GM21390 (cell line): Measurements from ENCODE around the gene LIN7C.

Source experiments
- ATAC-seq: cut with Tn5 transposase; IDR thresholded peaks from one replicate; pipeline ENCODE4 v1.9.1; 2021; ENCODE audit not compliant: unreplicated experiment

The LIN7C gene

DNA sequence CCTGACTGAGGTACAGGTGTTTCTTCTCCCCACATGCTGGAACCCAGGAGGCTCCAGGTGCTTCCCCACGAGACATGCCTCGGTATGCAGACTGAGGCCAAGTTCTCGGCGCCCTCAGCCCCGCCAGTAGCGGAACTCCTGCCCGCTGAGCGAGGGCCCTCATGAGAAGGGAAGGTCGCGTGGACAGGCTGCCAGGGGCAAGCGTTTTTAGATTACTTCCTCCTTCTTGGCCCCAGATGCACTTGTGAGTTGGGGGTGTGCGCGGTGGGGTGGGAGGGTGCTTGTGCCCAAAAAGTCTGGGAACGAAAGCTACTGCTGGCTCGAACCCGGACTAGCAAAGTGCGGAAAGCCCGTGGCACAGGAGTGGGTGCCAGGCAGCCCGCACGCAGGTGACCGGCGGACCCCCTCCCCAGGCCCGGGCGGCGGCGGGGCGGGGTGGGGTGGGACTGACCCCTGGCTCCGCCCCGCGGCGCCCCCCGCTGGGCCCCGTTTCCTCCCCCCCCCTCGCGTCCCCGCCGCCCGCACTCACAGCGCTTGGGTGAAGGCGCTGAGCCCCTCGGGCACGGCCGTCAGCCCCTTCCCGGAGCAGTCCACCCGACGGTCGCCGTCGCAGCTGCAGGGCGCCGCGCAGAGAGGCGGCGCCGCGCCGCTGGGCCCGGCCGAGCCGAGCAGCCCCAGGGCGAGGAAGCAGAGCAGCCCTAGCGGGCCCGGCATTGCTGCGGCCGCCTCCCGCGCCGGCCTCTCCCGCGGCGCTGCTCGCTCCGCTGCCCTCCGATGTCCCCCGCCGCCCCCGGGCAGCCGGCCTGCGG lies 34.8 kb downstream of the LIN7C start:
- ATAC-seq: peak; percentile 45

DNA sequence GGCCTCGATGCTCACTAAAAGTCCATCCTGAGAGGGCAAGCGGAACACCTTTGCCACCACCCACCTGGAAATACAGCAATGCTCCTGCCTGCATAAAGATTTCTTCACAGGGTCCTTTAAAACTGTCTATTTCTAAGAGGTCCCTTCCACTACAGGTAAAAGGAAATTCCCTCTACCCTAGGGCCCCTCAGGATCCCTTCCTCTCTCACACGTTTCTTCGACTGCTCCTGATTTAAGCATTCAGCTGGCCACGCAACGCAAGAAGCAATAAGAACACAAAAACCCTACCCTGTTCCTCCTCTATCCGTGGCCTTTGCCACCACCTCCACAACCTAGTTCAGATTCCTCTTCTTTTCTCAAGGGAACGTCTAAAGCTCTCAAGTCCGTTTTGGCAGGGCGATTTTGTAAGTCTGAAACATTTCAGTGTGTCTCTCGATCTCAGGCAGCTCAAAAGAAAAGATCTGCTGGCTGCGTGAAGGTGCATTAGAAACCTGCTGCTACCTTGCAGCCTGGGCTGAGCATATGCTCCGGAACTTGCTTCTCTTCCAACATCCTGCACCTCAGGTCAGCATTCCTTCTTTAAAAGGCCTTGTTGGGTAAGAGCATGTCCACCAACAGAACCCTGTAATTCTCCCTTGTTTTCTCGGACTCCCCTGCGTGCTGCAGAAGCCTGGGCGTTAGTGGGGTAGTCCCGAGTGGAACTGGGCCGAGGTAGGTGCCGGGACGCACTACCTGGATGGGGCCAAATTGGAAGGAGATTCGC lies 35.6 kb downstream of the LIN7C start:
- no peak for ATAC-seq

DNA sequence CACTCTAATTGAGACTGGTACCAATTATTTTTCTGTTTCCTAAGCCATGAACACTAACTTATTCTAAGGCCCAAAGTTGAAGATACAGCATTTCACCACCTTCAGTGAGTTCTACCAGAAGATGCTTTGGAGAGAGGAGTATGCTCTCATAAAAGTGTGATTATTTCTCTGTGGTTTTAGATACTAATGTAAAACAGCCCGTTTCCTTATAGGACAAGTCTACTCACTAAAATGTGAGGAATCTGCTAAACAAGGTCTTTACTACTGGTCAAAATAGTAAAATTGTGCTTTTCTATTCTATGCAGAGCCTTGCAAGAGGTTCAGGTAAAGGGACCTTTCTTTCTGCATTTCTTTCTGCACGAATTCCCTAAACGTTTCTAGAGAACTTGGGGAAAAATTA lies 36.4 kb downstream of the LIN7C start:
- ATAC-seq: no peak

- ATAC-seq: no peak
Measured at GRCh38 chr11:27468995-27469695, 37.4 kb downstream of the LIN7C start.

GRCh38 chr11:27468209-27468994 lies 38.2 kb downstream of the LIN7C start:
- no peak for ATAC-seq

- ATAC-seq: no peak
Measured at GRCh38 chr11:27467181-27467913, 39.2 kb downstream of the LIN7C start.

GRCh38 chr11:27466363-27466762 lies 40.2 kb downstream of the LIN7C start:
- ATAC-seq: no peak

DNA sequence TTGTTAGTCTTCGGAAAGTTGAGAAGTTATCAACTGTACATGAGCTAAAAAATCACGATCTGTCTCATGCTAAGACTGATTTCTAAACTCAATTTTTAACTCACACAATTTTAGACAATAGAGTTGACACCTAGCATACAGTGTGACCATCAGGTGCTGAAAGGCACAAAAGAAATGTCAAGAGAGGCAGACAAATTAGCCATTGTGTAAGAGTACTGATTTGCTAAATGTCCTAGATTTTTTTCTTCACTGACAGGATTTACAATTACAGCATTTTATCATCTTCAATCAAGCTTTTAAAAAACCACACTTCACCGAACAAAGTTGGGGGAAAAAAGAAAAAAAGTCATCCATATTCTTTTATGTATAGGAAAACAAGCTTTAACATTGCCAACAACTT lies 40.9 kb downstream of the LIN7C start:
- no peak for ATAC-seq

- no peak for ATAC-seq
Measured at GRCh38 chr11:27464909-27465308, 41.7 kb downstream of the LIN7C start.

GRCh38 chr11:27464289-27464696 lies 42.3 kb downstream of the LIN7C start:
- ATAC-seq: no peak

DNA sequence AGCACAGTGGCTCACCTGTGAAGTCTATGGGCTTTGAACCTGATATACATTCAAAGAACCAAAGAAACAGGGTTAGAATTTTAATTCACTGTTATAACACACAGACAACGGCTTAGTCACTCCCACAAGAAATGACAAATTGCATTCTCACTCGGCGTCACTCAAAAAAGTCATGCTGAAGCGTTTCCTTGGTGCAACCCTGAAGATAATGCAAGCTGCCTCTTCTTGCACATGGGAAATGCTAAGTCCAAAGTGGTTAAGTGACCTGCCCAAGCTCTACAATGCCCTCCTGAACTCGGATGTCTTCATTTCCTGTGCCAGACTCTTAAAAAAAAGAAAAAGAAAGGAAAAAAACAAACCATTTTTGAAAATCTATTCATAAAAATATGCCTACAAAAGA lies 44.0 kb downstream of the LIN7C start:
- ATAC-seq: no peak

GRCh38 chr11:27460158-27460978 lies 46.2 kb downstream of the LIN7C start:
- no peak for ATAC-seq

DNA sequence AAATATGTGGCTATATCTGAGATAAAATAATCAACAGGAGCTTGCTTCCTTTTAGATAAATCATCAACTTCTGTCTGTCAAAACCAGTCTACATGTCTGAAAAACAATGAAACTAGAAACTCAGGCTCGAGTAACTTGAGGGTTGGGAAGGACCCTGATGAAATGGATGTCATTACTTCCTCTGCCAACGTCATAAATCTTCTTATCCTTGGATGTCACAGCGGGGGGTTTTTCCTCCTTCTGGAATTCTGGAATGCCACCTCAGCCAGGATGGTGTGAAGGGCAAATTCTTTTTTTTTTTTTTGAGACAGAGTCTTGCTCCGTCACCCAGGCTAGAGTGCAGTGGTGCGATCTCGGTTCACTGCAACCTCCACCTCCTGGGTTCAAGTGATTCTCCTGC lies 47.4 kb downstream of the LIN7C start:
- no peak for ATAC-seq

DNA sequence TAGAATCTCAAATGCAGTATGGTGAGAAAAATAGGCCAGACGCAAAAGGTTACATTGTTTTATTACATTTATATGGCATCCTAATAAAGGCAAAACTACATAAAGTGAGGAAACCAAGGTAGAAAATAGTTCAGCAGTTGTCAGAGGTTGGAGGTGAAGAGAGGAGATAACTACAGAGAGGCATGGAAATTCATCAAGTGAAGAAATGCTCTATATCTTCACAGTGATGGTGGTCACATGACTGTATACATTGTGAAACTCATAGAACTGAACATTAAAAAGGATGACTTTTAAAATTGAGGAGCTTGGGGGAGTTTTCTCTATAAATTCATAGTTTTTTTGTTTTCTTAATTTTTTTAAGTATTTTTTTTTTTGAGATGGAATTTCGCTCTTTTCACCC lies 48.4 kb downstream of the LIN7C start:
- no peak for ATAC-seq

DNA sequence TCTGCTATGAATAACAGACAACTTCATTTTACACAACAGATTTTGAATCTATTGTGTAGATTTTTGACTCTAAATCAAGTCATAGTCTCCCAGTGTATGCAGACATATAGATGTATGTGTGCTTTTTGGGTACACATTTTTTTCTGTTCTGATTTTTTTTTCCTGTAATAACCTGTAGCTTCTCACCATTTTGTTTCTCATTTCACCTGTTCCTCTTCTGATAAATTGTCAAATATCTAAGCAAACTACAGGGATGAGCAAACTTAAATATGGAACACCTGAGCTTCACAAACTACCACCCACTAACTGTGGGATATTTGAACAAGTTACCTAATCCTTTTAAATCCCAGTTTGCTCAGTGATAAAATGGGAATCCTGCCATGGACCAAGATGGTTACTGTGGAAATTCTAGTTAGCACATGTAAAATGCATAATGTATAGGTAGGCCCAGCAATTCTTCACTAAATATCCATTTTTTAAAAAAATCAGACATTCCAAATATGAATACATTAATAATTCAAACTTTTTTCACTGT lies 49.7 kb downstream of the LIN7C start:
- ATAC-seq: no peak

DNA sequence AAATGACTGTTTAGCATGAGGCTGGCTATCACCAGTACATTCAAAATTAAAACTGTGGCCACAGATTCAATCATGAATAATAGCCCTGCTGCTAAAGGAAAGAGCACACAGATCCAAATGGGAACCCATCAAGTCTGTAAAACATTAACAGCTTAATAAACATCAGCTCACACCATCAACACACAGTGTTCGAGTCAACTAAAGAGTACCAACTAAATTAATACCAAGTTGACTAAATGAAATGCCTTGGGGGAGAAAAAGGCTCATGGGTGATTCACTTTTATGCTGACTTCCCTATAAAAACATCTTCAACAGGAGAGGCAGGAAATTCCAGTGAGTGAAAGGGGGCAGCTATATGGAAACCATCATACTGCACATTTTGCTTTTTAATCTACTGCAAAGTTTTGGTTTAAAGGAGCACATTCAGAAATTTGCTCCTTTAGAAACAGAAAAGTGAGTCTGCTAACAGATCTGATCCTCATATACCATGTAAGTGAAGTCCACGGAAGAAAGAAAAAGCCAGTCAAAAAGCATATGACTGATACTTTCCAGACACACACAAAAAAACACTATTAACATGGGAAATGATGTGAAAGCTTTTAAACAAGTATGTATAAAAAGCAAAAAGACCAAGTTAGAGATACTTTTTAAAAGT lies 50.3 kb downstream of the LIN7C start:
- ATAC-seq: no peak

DNA sequence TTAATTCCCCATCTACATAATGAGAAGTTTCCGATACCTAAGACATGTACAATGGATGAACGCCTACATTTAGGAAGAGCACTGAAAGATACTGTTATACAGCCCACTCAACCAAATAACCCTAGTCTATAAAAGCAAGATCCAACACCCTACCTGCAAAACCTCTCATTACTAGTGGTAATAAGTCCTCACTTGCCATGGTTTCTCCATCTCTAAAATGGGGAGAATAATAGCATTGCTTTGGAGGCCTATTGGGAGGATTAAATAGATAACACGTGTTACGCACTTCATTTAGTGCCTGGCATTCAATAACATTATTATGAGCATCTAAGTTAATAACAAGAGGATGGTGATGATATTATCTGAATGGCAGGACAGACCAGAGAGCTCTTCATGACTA lies 50.9 kb downstream of the LIN7C start:
- no peak for ATAC-seq

DNA sequence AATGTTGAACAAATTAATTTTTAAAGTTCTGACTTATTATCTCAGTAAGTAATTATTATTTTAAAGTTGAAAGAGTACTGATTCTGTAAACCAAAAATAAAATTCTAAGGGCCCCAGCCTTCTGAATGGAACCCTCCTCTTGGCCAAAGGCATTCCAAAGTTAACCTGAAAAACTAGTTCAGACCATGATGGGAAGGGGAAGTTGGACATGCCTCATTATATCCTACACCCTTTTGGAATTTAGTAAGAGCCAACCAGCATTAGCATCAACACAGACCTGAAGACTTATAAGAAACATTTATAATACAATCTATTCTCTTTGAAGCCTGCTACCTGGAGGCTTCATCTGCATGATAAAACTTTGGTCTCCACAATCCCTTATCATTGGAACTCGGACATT lies 52.9 kb downstream of the LIN7C start:
- no peak for ATAC-seq

DNA sequence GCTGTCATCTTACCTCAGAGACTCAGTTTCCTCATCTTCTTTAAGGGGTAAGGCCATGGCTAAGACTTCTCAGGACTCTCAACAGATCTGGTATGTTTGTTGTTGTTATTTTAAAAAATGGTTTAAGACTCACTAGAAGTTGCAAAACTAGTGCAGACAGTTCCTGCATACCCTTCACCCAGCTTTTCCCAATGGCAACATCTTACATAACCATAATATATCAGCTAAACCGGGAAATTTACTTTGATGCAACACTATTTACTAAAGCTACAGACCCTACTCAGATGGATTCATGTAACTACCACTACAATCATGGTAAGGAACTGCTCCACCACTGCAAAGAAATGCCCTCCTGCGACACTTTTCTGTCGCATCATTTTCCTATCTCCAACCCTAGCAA lies 54.4 kb downstream of the LIN7C start:
- no peak for ATAC-seq
